Left colon (tissue), 2 donors: ENCODE measurements around the gene KRTAP12-1. TPM values are rescaled to one million over a fixed set of nuclear protein-coding genes. Genes with fewer than 3 reads are reported as not detected.

Experiments used
- ATAC-seq: fragments of 200-7000 bp; cut with Tn5 transposase; one replicate; pipeline ENCODE4 v1.9.1; 2020; ENCODE audit warnings: mild to moderate bottlenecking, moderate library complexity
- DNase-seq, 2 donors: peaks; one replicate each; pipeline ENCODE4 v3.0.0-alpha.2; 2020
- intact Hi-C, 2 donors: fragments of 100-400 bp; cut with DNase I in 1 of 2; cut with micrococcal nuclease in 1 of 2; formaldehyde crosslinking; loops; one replicate each; pipeline versions ENCODE4 v1.11.2 to v1.14.0; 2022; cut with DNase I, micrococcal nuclease
- long read RNA-seq: library from polyadenylated mRNA; unstranded; transcript quantifications from one replicate; pipeline ENCODE4 v2.0.0, GENCODE V29; 2021
- total RNA-seq, 2 donors: library from RNA; stranded (reverse); fragmentation: NEBNext Ultra II Directional; extraction: Animal tissue kit (Norgen Biotek cat#: 25700); gene quantifications; one replicate each; pipeline ENCODE4 v1.2.1, GENCODE V29; 2021
- donor health status: DM: no; HTN: no; CAD: no.
- donor health status: DM: yes; HTN: yes; CAD: no.

The KRTAP12-1 gene
- total RNA-seq = not detected
- long read RNA-seq = 0 reads

DNA sequence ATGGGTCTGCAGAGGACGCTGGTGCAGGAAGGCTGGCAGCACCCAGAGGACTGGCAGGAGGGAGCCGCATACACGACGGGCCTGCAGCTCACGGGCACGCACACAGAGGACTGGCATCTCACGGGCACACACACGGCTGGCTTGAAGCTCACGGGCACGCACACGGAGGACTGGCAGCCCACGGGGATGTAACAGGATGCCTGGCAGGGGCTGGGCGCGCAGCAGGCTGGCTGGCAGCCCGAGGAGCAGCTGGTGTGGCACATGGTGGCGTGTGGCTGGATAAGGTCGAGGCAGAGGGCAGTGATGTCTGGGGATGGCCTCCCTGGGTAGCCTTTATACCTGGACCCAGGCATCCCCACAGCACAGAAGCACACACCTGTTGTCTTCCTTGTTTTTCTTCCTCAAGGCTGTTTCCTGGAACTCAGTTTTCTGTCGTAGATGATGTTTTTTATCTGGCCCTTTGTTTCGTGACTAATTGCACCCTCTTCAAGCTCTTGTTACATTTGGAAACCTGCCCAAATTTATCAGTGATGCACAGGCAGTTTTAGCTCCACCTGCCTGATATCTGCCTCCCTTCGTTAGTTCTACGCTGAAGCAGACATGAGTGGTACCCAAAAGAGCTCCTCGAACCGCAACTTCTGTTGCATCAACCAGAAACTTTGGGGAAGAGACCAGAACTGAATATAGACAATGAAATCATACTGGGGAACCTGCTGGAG is at the start of gene KRTAP12-1:
Gene KRTAP12-1 (minus strand): TSS at position 303 of the 719 bp plus-strand sequence. CDS start 40 bp downstream, at position 263.
- intact Hi-C loops = no loop called here
- ATAC-seq (no peak), DNase-seq (no peak)

GRCh38 chr21:44730951-44731579 is 49.1 kb upstream of the KRTAP12-1 start:
- no peak for DNase-seq
- no peak for ATAC-seq
- intact Hi-C loops = no loop called here

- no peak for DNase-seq
- intact Hi-C loops = no loop called here
- no peak for ATAC-seq
These were observed 48.0 kb upstream of the KRTAP12-1 start for GRCh38 chr21:44730028-44730395.

DNA sequence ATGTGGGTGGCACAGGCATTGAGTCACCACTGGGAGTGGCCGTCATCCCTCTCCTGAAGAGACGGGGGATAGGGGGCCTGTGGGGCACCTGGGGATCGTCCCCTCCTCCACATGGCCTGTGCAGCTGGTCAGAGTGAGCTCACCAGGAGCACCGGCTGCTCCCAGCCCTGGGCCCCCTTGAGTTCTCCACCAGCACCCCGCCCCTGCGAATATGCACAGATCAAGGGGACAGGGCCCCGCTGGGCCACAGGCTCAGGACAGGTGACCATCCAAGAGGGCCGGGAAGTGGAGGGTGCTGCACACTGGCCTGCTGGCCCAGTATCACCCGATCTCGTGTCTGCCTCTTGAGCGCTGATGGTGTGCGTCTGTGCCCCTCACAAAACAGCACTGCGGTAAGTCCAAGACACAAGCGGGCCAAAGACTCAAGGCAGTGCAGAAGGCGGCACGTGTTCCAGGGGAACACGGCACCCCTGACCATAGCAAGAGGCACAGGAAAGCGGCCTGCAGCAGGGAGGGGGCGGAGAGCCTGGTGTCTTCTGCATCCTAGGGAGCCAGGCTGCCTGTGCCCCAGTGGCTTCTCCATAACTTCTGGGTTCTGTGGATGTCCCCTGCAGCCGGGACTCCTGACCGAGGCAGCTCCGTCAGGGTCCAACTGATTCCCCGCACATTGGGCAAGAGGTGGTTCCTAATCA is 47.5 kb upstream of the KRTAP12-1 start:
- ATAC-seq (no peak), DNase-seq (no peak)
- intact Hi-C loops = no loop called here

- DNase-seq (no peak), ATAC-seq (no peak)
- intact Hi-C loops = no loop called here
These were observed 46.8 kb upstream of the KRTAP12-1 start for GRCh38 chr21:44728716-44729115.

DNA sequence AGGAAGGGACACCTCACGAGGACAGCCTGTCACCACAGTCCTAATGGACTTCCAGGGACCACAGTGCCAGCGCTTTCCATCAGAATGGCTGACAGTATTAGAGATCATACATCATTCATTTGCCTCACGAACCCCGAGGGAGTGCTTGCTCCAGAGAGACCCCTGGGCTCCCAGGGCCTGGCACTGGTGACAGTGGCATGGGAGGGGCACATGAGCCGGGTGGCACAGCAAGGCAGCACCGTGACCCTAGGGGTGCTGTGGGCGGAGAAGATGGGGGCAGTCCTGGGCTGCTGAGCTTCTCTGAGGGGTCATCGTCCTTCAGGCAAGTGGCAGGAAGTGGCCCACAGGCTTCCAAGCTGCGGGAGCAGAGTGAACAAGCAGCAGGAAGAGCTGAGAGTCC is 45.8 kb upstream of the KRTAP12-1 start:
- DNase-seq (no peak), ATAC-seq (no peak)
- intact Hi-C loops = no loop called here

GRCh38 chr21:44727321-44727720 is 45.4 kb upstream of the KRTAP12-1 start:
- ATAC-seq = no peak
- DNase-seq = no peak
- intact Hi-C loops = no loop called here

DNA sequence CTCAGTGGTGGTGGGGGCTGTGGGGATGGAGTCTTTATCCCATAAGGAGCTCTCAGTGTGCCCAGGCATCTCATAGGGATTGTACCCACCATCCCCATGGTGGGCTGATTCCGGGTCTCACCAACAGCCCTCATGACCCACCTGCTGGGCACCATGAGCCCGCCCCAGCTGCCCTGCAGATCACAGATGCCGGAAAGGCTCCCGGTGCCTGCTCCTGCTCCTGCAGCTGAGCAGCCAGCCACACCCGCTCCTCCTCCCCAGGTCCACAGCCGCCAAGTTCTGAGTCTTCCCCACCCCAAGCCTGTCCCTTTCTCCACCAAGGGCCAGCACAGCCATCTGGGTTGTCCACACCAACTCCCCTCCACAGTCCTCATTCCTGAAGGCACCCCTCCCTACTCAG is 44.9 kb upstream of the KRTAP12-1 start:
- ATAC-seq = no peak
- intact Hi-C loops = no loop called here
- DNase-seq = no peak

GRCh38 chr21:44724926-44725325 is 43.0 kb upstream of the KRTAP12-1 start:
- ATAC-seq (no peak), DNase-seq (no peak)
- intact Hi-C loops = no loop called here

DNA sequence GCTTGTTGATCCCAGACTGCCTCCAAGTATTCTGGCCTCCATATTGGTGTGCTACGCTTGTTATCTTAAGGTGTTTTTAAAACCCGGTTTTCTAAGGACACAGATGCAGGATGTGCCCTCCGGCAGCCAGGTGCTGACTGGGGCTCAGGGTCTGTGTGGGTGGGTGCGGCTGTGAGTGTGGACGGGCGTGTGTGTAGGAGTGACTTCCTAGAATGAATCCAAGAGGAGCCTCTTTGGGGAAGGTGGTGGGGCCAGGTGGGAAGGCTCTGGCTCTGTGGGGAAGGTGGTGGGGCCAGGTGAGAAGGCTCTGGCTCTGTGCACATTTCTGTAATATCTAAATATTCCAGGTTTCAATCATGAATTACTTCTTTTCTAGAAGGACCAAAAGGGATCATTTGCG is 42.2 kb upstream of the KRTAP12-1 start:
- DNase-seq (no peak), ATAC-seq (no peak)
- intact Hi-C loops = no loop called here

DNA sequence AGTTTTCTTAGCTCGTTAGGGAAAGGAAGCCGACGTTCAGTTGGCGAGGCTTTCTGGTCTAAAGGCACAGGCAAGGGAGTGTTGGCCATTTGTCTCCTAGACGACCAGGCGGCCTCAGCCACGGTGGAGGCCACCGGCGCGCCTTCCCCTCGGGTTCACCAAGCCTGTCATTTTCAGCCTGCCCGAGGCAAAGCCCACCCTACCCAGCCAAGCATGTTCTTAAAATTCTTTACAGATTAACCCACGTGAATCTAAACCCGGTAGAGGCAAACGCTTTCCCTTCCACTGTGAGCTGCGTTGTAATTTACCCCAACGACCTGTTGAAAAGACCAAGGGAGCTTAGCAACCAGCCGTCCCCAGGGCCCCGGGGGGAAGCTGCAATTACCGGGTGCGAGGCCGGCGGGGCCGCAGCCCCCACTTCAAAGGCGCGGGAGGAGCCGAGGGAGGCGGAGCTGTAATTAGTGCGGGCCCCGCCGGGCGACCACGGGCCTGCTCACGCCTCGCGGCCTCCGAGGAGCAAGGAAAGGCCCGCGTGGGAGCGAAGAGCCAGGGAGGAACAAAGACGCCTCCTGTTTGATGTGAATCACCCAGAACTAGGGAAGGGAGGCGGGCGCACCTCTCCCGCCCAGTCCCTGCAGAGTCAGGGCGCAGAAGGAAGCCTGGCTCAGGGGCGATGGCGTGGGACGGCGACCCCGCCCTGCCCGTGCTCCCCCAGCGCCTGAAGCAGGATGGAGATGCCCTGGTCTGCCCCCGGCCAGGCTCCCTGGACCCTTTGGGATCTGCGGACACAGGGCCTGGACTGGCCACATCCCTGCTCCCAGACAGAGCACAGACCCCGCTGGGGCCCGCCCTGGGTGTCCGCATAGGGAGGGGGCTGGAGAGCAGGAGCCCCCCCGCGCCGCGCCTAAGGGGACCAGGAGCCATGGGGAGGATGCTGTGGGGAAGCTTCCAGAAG is 41.5 kb upstream of the KRTAP12-1 start:
- DNase-seq (no peak), ATAC-seq (no peak)
- intact Hi-C loops = no loop called here

DNA sequence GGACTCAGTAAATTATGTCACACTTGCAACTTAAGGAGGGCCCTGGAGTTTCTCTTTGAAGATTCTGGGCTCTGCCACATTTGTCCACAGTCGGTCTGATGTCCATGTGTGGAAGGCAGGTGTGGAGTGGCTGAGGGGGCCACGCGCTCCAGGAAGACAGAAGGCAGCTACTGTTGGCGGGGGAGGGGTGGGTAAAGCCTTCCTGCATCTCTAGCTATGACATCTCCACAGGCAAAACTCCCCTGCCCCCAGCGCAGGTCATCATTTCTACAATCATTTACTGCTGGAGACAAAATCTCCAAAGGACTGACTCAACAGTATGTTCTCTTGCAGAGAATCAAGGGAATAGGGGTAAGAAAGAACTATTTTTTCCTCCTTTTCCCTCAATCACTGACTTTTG is 40.8 kb upstream of the KRTAP12-1 start:
- ATAC-seq = no peak
- DNase-seq = no peak
- intact Hi-C loops = no loop called here

- no peak for DNase-seq
- ATAC-seq = no peak
- intact Hi-C loops = no loop called here
These were observed 38.2 kb upstream of the KRTAP12-1 start for GRCh38 chr21:44720170-44720569.

- ATAC-seq (no peak), DNase-seq (no peak)
- intact Hi-C loops = no loop called here
These were observed 36.6 kb upstream of the KRTAP12-1 start for GRCh38 chr21:44718571-44718970.

- DNase-seq (no peak), ATAC-seq (no peak)
- intact Hi-C loops = no loop called here
These were observed 36.1 kb upstream of the KRTAP12-1 start for GRCh38 chr21:44718093-44718492.

DNA sequence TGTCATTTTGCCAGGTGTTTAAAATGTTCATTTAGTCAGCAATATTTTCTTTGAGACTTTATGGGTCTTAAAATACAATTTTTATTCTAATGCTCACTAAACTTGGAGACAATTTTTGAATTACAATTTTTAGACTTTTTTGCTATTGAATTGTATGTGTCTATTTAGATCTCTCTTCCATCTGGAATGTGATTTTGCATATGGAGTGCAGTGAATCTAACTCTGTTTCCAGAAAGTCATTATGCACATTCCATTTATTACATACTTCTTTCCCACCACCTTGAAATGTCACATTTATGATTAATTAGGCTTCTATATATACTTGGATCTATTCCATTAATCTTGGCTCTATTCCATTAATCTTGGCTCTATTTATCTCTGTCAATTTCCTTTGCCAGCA is 35.0 kb upstream of the KRTAP12-1 start:
- no peak for ATAC-seq
- intact Hi-C loops = no loop called here
- no peak for DNase-seq

- DNase-seq (no peak), ATAC-seq (no peak)
- intact Hi-C loops = no loop called here
These were observed 32.9 kb upstream of the KRTAP12-1 start for GRCh38 chr21:44714905-44715304.

- intact Hi-C loops = no loop called here
- ATAC-seq (no peak), DNase-seq (no peak)
These were observed 31.9 kb upstream of the KRTAP12-1 start for GRCh38 chr21:44713846-44714245.

DNA sequence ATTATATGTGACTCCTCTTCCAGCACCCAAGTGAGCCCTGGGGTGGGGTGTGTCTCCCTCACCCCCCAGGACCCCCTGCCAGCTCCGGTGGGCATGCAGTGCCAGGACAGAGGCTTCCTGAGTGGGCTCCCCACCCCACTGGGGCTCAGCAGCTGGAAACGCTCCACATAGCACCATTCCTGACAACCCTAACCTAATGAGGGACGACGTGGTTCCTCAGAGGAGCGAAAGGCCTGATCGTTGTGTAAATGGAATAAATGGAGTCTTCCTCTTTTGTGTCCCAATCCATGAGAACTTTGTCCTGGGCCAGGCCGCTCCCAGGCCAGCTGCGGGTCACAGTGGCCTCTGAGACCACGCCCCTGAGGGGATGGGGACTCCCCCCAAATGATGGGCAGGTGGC is 31.2 kb upstream of the KRTAP12-1 start:
- DNase-seq (no peak), ATAC-seq (no peak)
- intact Hi-C loops = no loop called here
